T-helper 17 cell (primary cell): ENCODE measurements around the gene CFAP74. TPM values are rescaled to one million over a fixed set of nuclear protein-coding genes. Genes with fewer than 3 reads are reported as not detected.

Experiments
- ATAC-seq: fragments of 150-1000 bp; cut with Tn5 transposase; 2 replicates; pipeline ENCODE4 v1.10.0; 2021; ENCODE audit warnings: mild to moderate bottlenecking, moderate library complexity
- DNase-seq, 3 donors: peaks; one replicate each; pipeline versions ENCODE4 v3.0.0 to v3.0.0-alpha.2; 2020 to 2021
- H3K9me3 ChIP-seq: one replicate; pipeline ENCODE4 v1.7.0; 2013; ENCODE audit warnings: low read length, mild to moderate bottlenecking; ENCODE audit not compliant: control insufficient read depth, poor library complexity, severe bottlenecking
- H3K27ac Mint-ChIP-seq: one replicate; pipeline ENCODE4 v1.8.0; 2022; ENCODE audit warnings: mild to moderate bottlenecking, moderate library complexity, mixed read lengths
- H3K27me3 Mint-ChIP-seq: one replicate; pipeline ENCODE4 v1.8.0; 2022; ENCODE audit warnings: mixed read lengths
- H3K36me3 Mint-ChIP-seq: one replicate; pipeline ENCODE4 v1.8.0; 2022; ENCODE audit warnings: low read depth, mixed read lengths
- H3K4me1 Mint-ChIP-seq: one replicate; pipeline ENCODE4 v1.8.0; 2022; ENCODE audit warnings: mild to moderate bottlenecking, mixed read lengths
- H3K4me3 Mint-ChIP-seq: one replicate; pipeline ENCODE4 v1.8.0; 2022; ENCODE audit warnings: mild to moderate bottlenecking, moderate library complexity, mixed read lengths
- total RNA-seq, 4 donors: library from RNA in 2 of 4; stranded (reverse) in 2 of 4; gene quantifications; one replicate each; pipeline ENCODE4 v1.2.3 and lab custom pipeline; 2022 to 2026

CFAP74 gene
- total RNA-seq, 2 donors from 2014 or later = not detected

GRCh38 chr1:1914971-1915692, 88.5 kb downstream of the CFAP74 start, which contains the start of gene CALML6:
Gene CALML6 (plus strand): TSS chr1:1915260. CDS start chr1:1915281, 21 bp downstream.
- no peak within 1 kb of the TSS for H3K4me3 Mint-ChIP-seq
- DNase-seq = no peak

GRCh38 chr1:1914101-1914970, 89.2 kb downstream of the CFAP74 start:
- Mint-ChIP-seq H3K4me1 (peaks cover 7% of the 10 kb centered on the region), H3K27me3 (peaks cover 7% of the 10 kb centered on the region), H3K27ac (peak overlapping the region; percentile 67), H3K4me3 (no peak overlapping the region), H3K36me3 (no peaks in the 10 kb centered on the region)
- ATAC-seq = no peak
- DNase-seq = no peak
- no peaks in the 10 kb centered on the region for H3K9me3 ChIP-seq

More at GRCh38 chr1:1914971-1915692, 88.5 kb downstream of the CFAP74 start, which contains the start of gene CALML6:
- Mint-ChIP-seq H3K27me3 (peaks cover 7% of the 10 kb centered on the region), H3K4me1 (peaks cover 7% of the 10 kb centered on the region), H3K27ac (peak within 1 kb of the TSS; percentile 67), H3K36me3 (no peaks in the 10 kb centered on the region)
- ATAC-seq = no peak
- H3K9me3 ChIP-seq = no peaks in the 10 kb centered on the region

DNA sequence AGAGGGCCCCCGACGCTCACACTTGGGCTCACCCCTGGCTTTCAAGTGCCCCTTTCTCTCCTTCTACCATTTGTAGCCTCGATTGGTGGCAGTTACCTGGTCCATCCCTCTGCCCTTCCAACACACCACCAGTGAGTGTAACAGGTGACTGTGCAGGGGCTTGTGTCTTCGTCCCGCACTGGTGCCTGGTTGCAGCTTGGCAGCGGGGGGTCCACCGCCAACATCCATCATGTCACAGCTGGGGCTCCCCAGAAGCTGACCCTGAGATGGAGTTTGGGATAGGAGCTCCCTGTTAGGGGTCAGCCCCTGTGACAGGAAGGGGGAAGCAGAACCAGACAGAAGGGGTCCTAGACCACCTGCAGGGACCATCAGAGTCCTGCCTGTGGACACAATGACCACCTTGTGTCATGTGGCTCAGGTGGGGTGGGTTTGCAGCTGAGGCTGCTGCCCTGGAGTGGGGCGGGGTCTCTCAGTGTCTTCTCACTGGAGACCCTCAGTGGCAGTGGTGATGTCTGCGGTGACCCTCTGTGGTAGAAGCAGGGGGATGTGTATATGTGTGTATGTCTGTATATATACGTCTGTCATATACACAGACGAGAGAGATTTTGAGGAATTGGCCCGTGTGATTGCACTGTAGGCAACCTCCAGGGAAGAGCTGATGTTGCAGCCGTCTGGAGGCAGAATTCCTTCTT, 92.1 kb downstream of the CFAP74 start:
- Mint-ChIP-seq H3K4me1 (peaks cover 9% of the 10 kb centered on the region), H3K27ac (no peak overlapping the region), H3K4me3 (no peak overlapping the region), H3K36me3 (no peaks in the 10 kb centered on the region), H3K27me3 (peaks cover 7% of the 10 kb centered on the region)
- no peaks in the 10 kb centered on the region for H3K9me3 ChIP-seq
- DNase-seq = no peak
- ATAC-seq = no peak

GRCh38 chr1:1910651-1911331, 92.8 kb downstream of the CFAP74 start:
- H3K4me3 Mint-ChIP-seq = no peak overlapping the region
- no peaks in the 10 kb centered on the region for H3K9me3 ChIP-seq
- H3K27ac Mint-ChIP-seq = peak overlapping the region; percentile 89
- no peaks in the 10 kb centered on the region for H3K36me3 Mint-ChIP-seq
- no peak for ATAC-seq
- H3K27me3 Mint-ChIP-seq = peaks cover 7% of the 10 kb centered on the region
- no peak for DNase-seq
- peaks cover 14% of the 10 kb centered on the region for H3K4me1 Mint-ChIP-seq

- no peaks in the 10 kb centered on the region for H3K9me3 ChIP-seq
- H3K36me3 Mint-ChIP-seq = no peaks in the 10 kb centered on the region
- peaks cover 14% of the 10 kb centered on the region for H3K4me1 Mint-ChIP-seq
- DNase-seq = no peak
- no peak for ATAC-seq
- peaks cover 7% of the 10 kb centered on the region for H3K27me3 Mint-ChIP-seq
- H3K4me3 Mint-ChIP-seq = peak overlapping the region; percentile 87
- H3K27ac Mint-ChIP-seq = peak overlapping the region; percentile 89
These were observed 93.5 kb downstream of the CFAP74 start for GRCh38 chr1:1910033-1910465.

GRCh38 chr1:1908506-1908791, 95.1 kb downstream of the CFAP74 start:
- ATAC-seq = no peak
- Mint-ChIP-seq H3K4me1 (peaks cover 14% of the 10 kb centered on the region), H3K36me3 (no peaks in the 10 kb centered on the region), H3K4me3 (peak overlapping the region; percentile 60), H3K27me3 (peaks cover 1% of the 10 kb centered on the region), H3K27ac (no peak overlapping the region)
- DNase-seq = peak in 1 of 3 donors; percentile 17
- H3K9me3 ChIP-seq = no peaks in the 10 kb centered on the region

DNA sequence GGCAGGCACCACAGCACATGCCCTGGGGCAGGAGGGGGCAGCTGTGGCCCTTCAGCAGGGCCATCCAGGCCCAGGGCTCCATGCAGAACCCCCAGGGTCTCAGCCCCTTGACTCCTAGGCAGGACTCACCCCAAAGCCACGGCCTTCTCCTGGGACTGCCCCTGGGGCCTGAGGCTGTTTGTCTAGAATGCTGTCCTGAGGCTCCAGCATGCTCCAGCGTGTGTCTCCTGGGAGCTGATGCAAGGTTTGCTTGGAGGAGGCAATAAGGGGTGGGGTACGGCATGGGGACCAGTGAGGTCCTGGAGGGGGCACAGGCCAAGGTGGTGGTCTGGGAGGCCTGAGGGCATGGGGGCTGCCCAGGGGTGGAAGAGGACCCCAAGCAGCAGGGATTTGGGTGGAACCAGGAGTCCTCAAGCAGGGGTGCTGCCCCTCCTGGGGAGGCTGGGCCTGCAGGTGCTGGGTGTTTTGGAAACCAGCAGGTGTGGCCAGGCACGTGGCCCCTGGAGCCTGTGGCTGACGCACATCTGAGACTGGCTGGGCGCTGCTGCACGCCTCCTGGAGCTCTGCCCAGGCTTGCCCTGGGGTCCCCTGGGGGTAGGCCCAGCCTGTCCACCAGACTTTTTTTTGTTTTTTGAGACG, 96.4 kb downstream of the CFAP74 start:
- no peaks in the 10 kb centered on the region for H3K27me3 Mint-ChIP-seq
- H3K4me3 Mint-ChIP-seq = no peak overlapping the region
- peak overlapping the region; percentile 60 for H3K27ac Mint-ChIP-seq
- ATAC-seq (no peak), DNase-seq (no peak)
- no peaks in the 10 kb centered on the region for H3K36me3 Mint-ChIP-seq
- H3K4me1 Mint-ChIP-seq = peaks cover 14% of the 10 kb centered on the region
- H3K9me3 ChIP-seq = no peaks in the 10 kb centered on the region

DNA sequence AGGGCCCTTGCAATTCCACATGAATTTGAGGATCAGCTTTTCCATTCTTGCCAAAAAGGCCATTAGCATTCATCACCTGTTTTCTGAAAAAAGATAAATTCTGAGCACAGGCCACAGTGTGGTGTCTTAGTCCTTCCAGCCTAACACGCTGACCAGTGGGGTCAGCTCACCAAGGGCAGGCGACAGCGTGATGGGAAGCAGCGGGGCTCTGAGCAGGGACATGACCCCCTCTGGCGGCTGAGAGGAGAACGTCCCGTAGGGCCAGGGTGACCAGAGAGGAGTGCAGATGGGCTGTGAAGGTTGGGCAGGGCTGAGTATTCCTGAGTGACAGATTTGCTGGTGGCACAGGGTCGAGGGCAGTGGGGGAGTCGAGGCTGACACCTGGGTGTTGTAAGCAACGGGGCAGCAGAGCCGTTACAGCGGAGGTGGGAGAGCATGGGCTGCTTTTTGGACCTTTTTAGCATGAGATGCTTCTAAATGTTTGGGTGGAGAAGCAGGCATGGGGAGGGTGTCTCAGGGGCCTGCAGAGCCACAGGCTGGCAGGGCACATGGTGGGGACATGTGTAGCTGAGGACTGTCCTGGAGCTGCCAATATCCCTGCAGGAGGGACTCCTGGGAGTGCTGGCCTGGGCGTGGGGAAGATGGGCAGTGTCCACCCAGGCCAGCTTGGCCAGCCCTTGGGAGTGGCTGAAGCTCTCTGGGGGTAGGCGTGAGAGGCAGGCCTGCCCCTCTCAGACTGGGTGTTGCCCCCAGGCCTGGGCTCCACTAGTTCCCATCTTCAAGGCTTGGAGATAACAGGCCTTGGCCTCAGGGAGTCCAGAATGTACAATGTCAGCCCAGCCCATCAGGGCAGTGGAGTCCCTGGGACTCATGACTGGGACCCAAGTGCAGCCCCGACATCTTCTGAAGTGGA, 97.1 kb downstream of the CFAP74 start:
- H3K9me3 ChIP-seq = no peaks in the 10 kb centered on the region
- ATAC-seq (peak; percentile 28), DNase-seq (peak; percentile 41 to 55 (median 47))
- H3K4me3 Mint-ChIP-seq = peak overlapping the region; percentile 83
- no peaks in the 10 kb centered on the region for H3K36me3 Mint-ChIP-seq
- peaks cover 14% of the 10 kb centered on the region for H3K4me1 Mint-ChIP-seq
- peak overlapping the region; percentile 67 for H3K27ac Mint-ChIP-seq
- no peaks in the 10 kb centered on the region for H3K27me3 Mint-ChIP-seq

DNA sequence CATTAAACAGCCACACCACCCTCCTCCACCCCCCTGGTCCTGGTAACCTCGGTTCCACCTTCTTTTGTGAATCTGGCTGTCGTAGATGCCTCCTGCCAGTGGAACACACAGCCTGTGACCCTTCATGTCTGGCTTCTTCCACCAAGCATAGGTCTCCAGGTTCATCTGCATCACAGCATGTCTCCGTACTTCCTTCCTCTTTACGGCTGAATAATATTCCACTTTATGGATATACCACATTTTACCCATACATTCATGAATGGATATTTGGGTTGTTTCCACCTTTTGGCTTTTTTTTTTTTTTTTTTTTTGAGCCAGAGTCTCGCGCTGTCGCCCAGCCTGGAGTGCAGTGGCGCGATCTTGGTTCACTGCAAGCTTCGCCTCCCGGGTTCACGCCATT, 100.4 kb downstream of the CFAP74 start:
- H3K9me3 ChIP-seq = no peaks in the 10 kb centered on the region
- Mint-ChIP-seq H3K27me3 (no peaks in the 10 kb centered on the region), H3K27ac (no peak overlapping the region), H3K36me3 (no peaks in the 10 kb centered on the region), H3K4me1 (peaks cover 8% of the 10 kb centered on the region), H3K4me3 (no peak overlapping the region)
- DNase-seq = no peak
- no peak for ATAC-seq

DNA sequence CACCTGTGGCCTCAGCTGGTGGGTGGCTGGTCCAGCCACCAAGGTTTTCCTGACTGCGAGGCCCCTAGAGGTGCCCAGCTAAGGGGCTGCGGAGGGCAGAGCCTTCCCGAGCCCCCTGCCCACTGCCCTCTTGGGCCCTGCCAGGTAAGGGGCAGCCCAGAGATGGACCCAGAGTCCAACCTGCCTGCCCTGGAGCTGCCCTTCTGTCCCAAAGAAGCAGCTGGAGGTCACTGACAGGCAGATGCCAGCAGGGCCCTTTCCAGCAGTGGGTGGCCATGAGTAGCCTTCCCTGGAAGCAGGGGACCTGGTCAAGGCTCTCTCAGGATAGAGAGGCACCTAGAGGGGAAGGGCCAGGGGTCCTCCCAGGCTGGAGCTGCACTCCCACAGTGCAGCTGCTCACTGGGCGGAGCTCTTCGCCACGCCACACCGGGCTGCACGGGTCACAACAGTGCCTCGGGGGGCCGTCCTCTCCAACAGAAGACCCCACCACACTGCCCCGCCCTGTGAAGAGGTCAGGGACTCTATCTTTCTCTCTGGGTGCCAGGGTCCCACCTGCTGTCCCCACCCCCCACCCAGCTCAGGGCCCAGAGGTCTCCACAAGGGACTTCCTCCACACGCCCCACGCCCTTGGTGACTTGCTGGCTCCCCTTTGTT, 101.8 kb downstream of the CFAP74 start:
- Mint-ChIP-seq H3K36me3 (no peaks in the 10 kb centered on the region), H3K27ac (no peak overlapping the region), H3K27me3 (no peaks in the 10 kb centered on the region), H3K4me3 (no peak overlapping the region), H3K4me1 (peaks cover 8% of the 10 kb centered on the region)
- H3K9me3 ChIP-seq = no peaks in the 10 kb centered on the region
- DNase-seq (no peak), ATAC-seq (no peak)

DNA sequence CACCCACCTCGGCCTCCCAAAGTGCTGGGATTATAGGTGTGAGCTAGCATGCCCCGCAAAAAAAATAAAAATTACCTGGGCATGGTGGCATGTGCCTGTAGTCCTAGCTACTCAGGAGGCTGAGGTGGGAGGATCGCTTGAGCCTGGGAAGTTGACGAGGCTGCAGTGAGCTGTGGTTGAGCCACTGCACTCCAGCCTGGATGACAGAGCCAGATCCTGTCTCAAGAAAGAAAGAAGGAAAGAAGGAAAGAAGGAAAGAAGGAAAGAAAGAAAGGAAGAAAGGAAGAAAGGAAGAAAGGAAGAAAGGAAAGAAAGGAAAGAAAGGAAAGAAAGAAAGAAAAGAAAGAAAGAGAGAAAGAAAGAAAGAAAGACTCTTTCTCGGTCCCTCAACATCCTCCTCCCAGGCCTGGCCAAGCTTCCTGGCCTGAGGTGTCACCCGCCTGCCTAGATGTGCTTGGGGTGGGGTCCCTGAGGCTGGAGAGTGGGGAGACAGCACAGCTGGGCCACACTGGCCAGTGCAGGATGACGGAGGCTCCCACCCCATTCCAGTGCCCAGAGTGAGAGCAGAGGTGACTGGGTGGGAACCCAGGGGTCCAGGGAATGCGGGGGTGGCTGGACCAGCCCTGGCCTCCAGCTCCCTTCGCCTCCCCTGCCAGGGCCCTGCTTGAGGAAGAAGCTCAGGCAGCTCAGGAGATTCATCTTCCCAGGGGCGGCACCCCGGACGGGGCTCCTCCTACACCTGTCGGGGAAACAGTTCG, 102.5 kb downstream of the CFAP74 start:
- H3K36me3 Mint-ChIP-seq = no peaks in the 10 kb centered on the region
- no peak overlapping the region for H3K4me3 Mint-ChIP-seq
- ATAC-seq (no peak), DNase-seq (no peak)
- no peaks in the 10 kb centered on the region for H3K27me3 Mint-ChIP-seq
- H3K4me1 Mint-ChIP-seq = peaks cover 3% of the 10 kb centered on the region
- no peaks in the 10 kb centered on the region for H3K9me3 ChIP-seq
- no peak overlapping the region for H3K27ac Mint-ChIP-seq
